ENCODE data around the gene SMPDL3B.

DNA sequence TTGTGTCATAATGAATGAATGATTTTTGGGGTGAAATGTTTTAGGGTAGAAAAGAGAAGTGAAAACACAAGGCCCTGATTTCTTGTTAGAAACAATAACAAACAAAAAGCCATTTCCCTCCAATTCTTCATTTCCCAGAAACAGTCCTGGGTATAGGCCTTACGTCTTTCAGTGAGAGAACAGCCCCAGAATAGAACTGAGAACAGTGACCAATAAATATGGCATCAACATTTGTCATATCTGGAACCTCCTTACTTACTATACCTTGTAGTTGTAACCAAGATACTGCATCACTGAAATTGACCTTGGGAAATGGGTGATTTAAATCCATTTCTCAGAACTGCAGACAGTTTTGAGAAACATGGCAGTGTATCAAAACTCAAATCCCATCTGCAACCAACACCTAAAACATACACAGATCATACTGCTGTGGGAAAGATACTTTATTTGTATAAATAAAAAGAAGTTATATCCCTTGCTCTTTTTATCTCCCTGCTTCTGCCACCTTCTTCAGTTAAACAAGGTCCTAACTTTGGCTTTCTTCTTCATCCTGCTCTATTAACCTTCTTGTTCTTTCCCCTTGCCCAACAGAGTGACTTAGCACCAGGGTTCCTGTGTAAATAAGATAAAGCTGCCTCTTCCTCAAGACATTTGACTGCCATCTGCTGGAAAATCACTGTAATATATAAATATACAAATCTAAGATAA is 44.5 kb downstream of the SMPDL3B start:
- TF ChIP-seq POLR2A (IDR thresholded peaks at IDR 0.05): no peak
- TF ChIP-seq, protein P1, sequence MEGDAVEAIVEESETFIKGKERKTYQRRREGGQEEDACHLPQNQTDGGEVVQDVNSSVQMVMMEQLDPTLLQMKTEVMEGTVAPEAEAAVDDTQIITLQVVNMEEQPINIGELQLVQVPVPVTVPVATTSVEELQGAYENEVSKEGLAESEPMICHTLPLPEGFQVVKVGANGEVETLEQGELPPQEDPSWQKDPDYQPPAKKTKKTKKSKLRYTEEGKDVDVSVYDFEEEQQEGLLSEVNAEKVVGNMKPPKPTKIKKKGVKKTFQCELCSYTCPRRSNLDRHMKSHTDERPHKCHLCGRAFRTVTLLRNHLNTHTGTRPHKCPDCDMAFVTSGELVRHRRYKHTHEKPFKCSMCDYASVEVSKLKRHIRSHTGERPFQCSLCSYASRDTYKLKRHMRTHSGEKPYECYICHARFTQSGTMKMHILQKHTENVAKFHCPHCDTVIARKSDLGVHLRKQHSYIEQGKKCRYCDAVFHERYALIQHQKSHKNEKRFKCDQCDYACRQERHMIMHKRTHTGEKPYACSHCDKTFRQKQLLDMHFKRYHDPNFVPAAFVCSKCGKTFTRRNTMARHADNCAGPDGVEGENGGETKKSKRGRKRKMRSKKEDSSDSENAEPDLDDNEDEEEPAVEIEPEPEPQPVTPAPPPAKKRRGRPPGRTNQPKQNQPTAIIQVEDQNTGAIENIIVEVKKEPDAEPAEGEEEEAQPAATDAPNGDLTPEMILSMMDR (IDR thresholded peaks at IDR 0.05): peak; percentile 39 to 60 (median 54)
